Sigmoid colon (tissue), 7 donors: Measurements from ENCODE around the gene C10orf53. TPM values are rescaled to one million over a fixed set of nuclear protein-coding genes. Genes with fewer than 3 reads are reported as not detected.

Experiments used
- DNase-seq: peaks from one replicate; pipeline ENCODE4 v3.0.0-alpha.2; 2019
- H3K27ac ChIP-seq, 4 donors: fragments of 200-600 bp; sonication (generic); one replicate each; pipeline ENCODE4 v1.5.1; 2016 to 2019; ENCODE audit warnings: mild to moderate bottlenecking in 1 of 4
- H3K27me3 ChIP-seq, 3 donors: fragments of 200-600 bp; sonication (generic); one replicate each; pipeline ENCODE4 v1.5.1; 2019; ENCODE audit warnings: mild to moderate bottlenecking in 1 of 3
- H3K36me3 ChIP-seq, 4 donors: fragments of 200-600 bp; sonication (generic); one replicate each; pipeline ENCODE4 v1.5.1; 2016 to 2019
- H3K4me1 ChIP-seq, 4 donors: fragments of 200-600 bp; sonication (generic); one replicate each; pipeline ENCODE4 v1.5.1; 2017 to 2019
- H3K4me3 ChIP-seq, 4 donors: fragments of 200-600 bp; sonication (generic); one replicate each; pipeline ENCODE4 v1.5.1; 2017 to 2019; ENCODE audit warnings: mild to moderate bottlenecking in 2 of 4, moderate library complexity in 1 of 4
- H3K9me3 ChIP-seq, 4 donors: fragments of 200-600 bp in 3 of 4; sonication (generic) in 3 of 4; one replicate each; pipeline versions ENCODE4 v1.5.1 to v1.6.1; 2013 to 2019
- EP300 ChIP-seq, 4 donors: sonication (generic); formaldehyde crosslinking; IDR thresholded peaks; one replicate each; pipeline ENCODE4 v1.6.1; 2017; ENCODE audit warnings: antibody characterized with exemption in 4 of 4
- POLR2A ChIP-seq, 2 donors: fragments of 450-650 bp; IDR thresholded peaks; one replicate each; pipeline ENCODE4 v1.6.1; 2016; ENCODE audit warnings: antibody characterized with exemption in 2 of 2, mild to moderate bottlenecking in 2 of 2, moderate library complexity in 2 of 2
- POLR2AphosphoS5 ChIP-seq, 4 donors: sonication (generic); formaldehyde crosslinking; IDR thresholded peaks; one replicate each; pipeline ENCODE4 v1.6.1; 2017; ENCODE audit warnings: antibody characterized with exemption in 4 of 4
- WGBS, 2 donors: extraction: QIAGEN DNeasy Blood & Tissue Kit; methylation state at CpG; one replicate each; pipeline ENCODE4 v1.1.7; 2013; 5-methylcytosine and 5-hydroxymethylcytosine counted together
- intact Hi-C: fragments of 100-400 bp; cut with DNase I; formaldehyde crosslinking; loops from one replicate; pipeline ENCODE4 v1.15.1; 2023
- polyA plus RNA-seq, 3 donors: library from polyadenylated mRNA; stranded (reverse); fragments of 200-250 nt; gene quantifications; one replicate each; pipeline ENCODE4 v1.2.3, GENCODE V29; 2013
- total RNA-seq, 4 donors: library from RNA; depleted of rRNA; stranded (reverse); fragments of >200 nt; gene quantifications; one replicate each; pipeline ENCODE4 v1.1.0, GENCODE V29; 2016
- TF ChIP-seq, protein P1 (sequence below), 4 experiments: fragments of 450-650 bp in 3 of 4; fragments of 200-600 bp in 1 of 4; IDR thresholded peaks; one replicate each; pipeline ENCODE4 v1.5.1; 2016 to 2019; ENCODE audit warnings: antibody characterized with exemption in 4 of 4, mild to moderate bottlenecking in 3 of 4, moderate library complexity in 2 of 4
- donor health status: healthy with polysubstance abuse.
- donor health status: Bipolar disorder and iron deficiency.
- donor health status: healthy.

C10orf53 gene
- total and polyA plus RNA-seq, 7 donors, result not detected

DNA sequence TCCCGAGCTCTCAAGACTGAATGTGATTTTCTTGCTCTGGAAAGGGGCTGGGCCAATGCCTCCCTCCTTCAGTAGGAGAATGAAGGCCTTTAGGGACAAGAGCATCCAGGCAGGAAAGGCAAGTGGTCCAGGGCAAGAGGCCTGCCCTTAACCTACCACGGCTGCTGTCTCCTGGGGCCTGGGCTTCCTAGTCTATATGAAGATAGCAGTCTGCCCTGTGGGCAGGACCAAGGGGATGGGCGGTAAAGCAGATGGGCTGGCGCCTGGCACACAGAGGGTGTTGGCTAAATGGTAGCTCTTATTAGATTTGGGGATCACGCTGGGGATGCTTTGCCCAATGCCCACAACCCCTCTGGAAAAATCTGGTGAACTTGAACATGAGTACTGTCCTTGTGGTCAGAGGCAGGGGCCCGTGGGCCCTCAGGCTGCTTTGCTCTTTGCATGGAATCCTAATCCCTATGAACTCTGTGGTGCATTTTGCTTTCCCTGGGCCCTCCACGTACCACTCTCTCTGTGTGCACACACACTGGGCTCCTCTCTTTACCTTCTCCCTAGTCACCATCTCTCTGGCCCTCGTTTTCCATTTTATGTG lies 45.3 kb upstream of the C10orf53 start:
- WGBS, 2 donors, result 65 to 75% methylated on average over 8 of the region's 8 CpGs
- H3K4me1 ChIP-seq, result no peaks in the 10 kb centered on the region
- H3K27me3 ChIP-seq, result no peaks in the 10 kb centered on the region
- H3K4me3 ChIP-seq, result no peak overlapping the region
- TF ChIP-seq, protein P1, sequence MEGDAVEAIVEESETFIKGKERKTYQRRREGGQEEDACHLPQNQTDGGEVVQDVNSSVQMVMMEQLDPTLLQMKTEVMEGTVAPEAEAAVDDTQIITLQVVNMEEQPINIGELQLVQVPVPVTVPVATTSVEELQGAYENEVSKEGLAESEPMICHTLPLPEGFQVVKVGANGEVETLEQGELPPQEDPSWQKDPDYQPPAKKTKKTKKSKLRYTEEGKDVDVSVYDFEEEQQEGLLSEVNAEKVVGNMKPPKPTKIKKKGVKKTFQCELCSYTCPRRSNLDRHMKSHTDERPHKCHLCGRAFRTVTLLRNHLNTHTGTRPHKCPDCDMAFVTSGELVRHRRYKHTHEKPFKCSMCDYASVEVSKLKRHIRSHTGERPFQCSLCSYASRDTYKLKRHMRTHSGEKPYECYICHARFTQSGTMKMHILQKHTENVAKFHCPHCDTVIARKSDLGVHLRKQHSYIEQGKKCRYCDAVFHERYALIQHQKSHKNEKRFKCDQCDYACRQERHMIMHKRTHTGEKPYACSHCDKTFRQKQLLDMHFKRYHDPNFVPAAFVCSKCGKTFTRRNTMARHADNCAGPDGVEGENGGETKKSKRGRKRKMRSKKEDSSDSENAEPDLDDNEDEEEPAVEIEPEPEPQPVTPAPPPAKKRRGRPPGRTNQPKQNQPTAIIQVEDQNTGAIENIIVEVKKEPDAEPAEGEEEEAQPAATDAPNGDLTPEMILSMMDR (IDR thresholded peaks at IDR 0.05), result no peak
- TF ChIP-seq POLR2A (IDR thresholded peaks at IDR 0.05), result no peak
- no peak for TF ChIP-seq POLR2AphosphoS5 (IDR thresholded peaks at IDR 0.05)
- TF ChIP-seq EP300 (IDR thresholded peaks at IDR 0.05), result no peak
- DNase-seq, result peak; percentile 48
- no peak overlapping the region for H3K27ac ChIP-seq
- H3K36me3 ChIP-seq, result no peaks in the 10 kb centered on the region
- intact Hi-C loops, result no loop called here
- no peaks in the 10 kb centered on the region for H3K9me3 ChIP-seq

DNA sequence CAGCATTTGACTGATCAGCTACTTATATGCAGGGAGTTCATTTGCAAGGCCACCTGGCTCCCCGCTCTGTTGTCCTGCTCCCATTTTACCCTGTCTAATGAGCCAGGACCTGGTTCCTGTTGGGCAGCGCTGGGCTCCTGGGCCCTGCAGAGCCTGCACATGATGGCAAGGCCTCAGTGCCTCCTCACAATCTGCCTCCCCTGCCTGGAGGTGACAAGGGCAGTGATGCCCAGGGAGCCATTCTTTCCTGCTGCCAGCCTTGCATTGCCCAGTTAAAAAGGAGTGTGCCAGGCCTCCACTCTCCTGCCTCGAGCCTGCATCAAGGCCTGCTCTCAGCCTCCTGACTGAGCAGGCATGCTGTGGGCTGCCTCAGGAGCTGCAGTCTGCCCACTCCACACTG lies 37.1 kb upstream of the C10orf53 start:
- H3K4me1 ChIP-seq, result no peaks in the 10 kb centered on the region
- WGBS, 2 donors, result 84 to 91% methylated on average over 3 of the region's 3 CpGs
- no peak overlapping the region for H3K4me3 ChIP-seq
- TF ChIP-seq POLR2AphosphoS5 (IDR thresholded peaks at IDR 0.05), result no peak
- TF ChIP-seq EP300 (IDR thresholded peaks at IDR 0.05), result no peak
- TF ChIP-seq, protein P1 (IDR thresholded peaks at IDR 0.05), result no peak
- TF ChIP-seq POLR2A (IDR thresholded peaks at IDR 0.05), result no peak
- no peaks in the 10 kb centered on the region for H3K9me3 ChIP-seq
- peaks cover 0 to 25% (median 11%) of the 10 kb centered on the region in 3 donors for H3K27me3 ChIP-seq
- H3K27ac ChIP-seq, result no peak overlapping the region
- no peak for DNase-seq
- H3K36me3 ChIP-seq, result no peaks in the 10 kb centered on the region
- intact Hi-C loops, result no loop called here

- no peak for DNase-seq
- Histone ChIP-seq H3K27ac (no peak overlapping the region), H3K4me3 (no peak overlapping the region), H3K9me3 (no peaks in the 10 kb centered on the region), H3K36me3 (no peaks in the 10 kb centered on the region), H3K27me3 (peaks cover 0 to 25% (median 11%) of the 10 kb centered on the region in 3 donors), H3K4me1 (no peaks in the 10 kb centered on the region)
- WGBS, 2 donors, result 85 to 86% methylated on average over 5 of the region's 5 CpGs
- TF ChIP-seq, protein P1 (IDR thresholded peaks at IDR 0.05), result no peak
- no peak for TF ChIP-seq POLR2A (IDR thresholded peaks at IDR 0.05)
- TF ChIP-seq POLR2AphosphoS5 (IDR thresholded peaks at IDR 0.05), result no peak
- TF ChIP-seq EP300 (IDR thresholded peaks at IDR 0.05), result no peak
- intact Hi-C loops, result no loop called here
Measured at GRCh38 chr10:49643241-49644034, 36.0 kb upstream of the C10orf53 start.

- H3K36me3 ChIP-seq, result no peaks in the 10 kb centered on the region
- no peak overlapping the region for H3K4me3 ChIP-seq
- H3K27me3 ChIP-seq, result peaks cover 0 to 25% (median 11%) of the 10 kb centered on the region in 3 donors
- TF ChIP-seq, protein P1 (IDR thresholded peaks at IDR 0.05), result no peak
- TF ChIP-seq POLR2AphosphoS5 (IDR thresholded peaks at IDR 0.05), result no peak
- no peak for TF ChIP-seq EP300 (IDR thresholded peaks at IDR 0.05)
- TF ChIP-seq POLR2A (IDR thresholded peaks at IDR 0.05), result no peak
- no peaks in the 10 kb centered on the region for H3K4me1 ChIP-seq
- no peak overlapping the region for H3K27ac ChIP-seq
- no peaks in the 10 kb centered on the region for H3K9me3 ChIP-seq
- no peak for DNase-seq
- intact Hi-C loops, result no loop called here
- WGBS, 2 donors, result 70 to 81% methylated on average over 7 of the region's 7 CpGs
Measured at GRCh38 chr10:49644035-49644646, 35.3 kb upstream of the C10orf53 start.
